A204.1 (cell line): ENCODE data around the gene PKD2.
"Not testable (repeated sequence)": the region's sequence is repeated elsewhere in the genome, so short reads cannot be mapped to it uniquely, and the experiment has no call there.

Experiments
- FAIRE-seq: peaks from 2 replicates; lab custom pipeline; 2012; peaks lifted over from hg19 to GRCh38; lab: Jason Lieb, UNC

The PKD2 gene

DNA sequence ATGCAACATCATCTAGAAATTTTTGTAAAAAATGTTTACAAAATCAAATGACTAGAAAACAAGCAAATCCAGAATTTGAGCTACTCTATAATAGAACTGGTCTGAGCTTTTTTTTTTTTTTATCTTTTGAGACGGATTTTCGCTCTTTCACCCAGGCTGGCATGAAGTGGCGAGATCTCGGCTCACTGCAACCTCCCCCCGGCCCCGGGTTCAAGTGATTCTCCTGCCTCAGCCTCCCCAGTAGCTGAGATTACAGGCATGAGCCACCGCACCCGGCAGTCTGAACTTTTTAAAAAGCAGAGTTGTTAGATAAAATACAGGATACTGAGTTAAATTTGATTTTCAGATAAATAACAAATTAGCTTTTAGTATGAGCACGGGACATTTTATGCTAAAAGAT lies 20.9 kb upstream of the PKD2 start:
- FAIRE-seq, result no peak

DNA sequence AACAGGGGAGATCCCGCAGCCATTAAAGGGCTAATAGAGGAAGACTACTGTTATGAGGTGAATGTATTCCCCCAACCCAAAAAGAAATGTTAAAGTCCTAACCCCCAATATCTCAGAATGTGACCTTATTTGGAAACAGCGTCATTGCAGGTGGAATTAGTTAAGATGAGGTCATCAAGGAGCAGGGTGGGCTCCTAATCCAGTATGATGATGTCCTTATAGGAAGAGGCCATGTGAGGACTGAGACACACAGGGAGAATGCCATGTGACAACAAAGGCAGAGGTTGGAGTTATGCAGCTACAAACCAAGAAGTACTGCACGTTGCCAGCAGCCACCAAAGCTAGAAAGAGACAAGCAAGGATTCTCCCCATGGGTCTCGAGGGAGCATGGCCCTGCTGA lies 17.7 kb upstream of the PKD2 start:
- no peak for FAIRE-seq

- no peak for FAIRE-seq
Measured at GRCh38 chr4:87995435-87995834, 12.0 kb upstream of the PKD2 start.

- not testable (repeated sequence) for FAIRE-seq
Measured at GRCh38 chr4:87999191-87999691, 8.2 kb upstream of the PKD2 start.

DNA sequence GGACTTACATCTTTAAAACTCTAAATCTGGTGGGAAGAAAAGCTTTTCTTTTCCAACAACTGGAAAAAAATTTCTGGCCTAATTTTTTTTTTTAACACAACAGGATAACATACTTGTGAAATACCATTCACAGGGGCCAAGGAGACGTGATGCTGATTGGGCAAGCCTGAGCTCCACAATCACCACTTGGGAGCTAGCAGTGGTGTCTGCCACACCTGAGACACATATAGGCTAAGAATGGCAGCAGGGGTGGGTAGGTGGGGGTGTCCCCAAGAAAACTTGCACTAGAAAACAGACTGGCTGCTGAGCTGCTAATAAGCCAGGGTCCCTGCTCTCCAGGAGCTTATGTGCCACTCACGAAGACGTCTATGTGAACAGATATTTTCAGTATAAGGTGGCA lies 5.6 kb upstream of the PKD2 start:
- no peak for FAIRE-seq

DNA sequence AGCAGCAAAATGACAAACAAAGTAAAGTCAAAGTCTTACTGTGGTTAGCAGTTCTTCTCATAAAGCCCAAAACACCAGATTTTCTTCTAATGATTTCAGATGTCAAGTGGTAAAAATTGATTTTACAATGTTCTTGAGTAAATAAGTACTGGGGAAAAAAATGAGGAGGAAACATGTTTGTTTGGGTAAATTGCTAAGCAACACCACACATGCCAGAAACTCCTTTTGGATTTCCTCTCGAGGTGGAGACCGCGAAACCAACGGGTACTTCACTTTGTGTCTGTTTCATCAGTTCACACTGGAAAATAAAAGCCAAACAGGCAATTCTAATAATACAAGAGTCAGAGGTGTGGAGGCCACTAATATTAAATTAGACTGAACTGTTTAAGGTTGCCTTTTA lies 4.6 kb upstream of the PKD2 start:
- no peak for FAIRE-seq

DNA sequence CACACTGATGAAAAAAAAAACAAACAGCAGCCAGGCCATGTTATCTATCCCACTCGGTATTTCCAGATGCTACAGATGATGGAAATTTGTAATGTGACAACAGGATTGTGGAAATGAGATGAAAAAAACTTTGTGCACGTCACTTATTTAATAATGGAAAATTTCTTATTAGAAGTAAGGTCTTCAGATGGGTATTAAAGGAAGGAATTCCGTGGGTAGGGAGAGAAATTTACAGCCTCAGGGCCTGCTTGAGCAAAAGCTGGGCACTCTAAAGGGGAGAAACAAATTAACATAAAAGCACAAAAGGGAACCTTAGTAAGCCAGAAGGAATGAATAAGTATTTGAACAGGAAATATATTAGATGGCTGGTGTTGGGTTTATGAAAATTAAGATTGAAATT lies 4.2 kb upstream of the PKD2 start:
- no peak for FAIRE-seq

DNA sequence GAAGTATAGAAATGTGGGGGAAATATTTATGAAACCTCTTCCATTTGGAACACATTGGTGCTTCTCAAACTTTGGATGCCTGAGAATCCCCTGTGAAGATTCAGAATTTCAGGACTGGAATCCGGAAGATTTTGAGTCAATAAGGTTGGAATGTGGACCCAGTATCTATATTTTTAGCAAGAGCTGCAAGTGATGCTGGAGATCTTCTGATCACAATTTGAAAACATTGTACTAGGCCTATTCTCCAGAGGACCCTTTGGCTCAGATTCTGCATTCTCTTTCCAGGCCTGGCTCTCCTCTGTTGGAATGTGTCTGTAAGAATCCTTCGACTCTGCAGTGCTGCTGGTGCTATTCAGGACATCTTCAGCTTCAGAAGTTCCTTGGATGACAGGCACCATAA lies 2.4 kb upstream of the PKD2 start:
- FAIRE-seq, result no peak

DNA sequence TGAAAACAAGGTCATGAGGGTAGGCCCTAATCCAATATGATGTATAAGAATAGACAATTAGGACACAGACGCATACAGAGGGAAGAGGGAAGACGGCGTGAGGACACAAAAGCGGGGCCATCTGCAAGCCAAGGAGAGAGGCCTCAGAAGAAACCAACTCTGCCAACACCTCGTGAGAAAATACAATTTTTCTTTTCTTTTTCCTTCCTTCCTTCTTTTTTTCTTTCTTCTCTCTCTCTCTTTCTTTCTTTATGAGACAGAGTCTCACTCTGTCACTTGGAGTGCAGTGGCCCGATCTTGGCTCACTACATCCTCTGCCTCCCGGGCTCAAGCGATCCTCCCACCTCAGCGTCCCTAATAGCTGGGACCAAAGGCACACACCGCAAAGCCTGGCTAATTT lies 1.5 kb upstream of the PKD2 start:
- no peak for FAIRE-seq

DNA sequence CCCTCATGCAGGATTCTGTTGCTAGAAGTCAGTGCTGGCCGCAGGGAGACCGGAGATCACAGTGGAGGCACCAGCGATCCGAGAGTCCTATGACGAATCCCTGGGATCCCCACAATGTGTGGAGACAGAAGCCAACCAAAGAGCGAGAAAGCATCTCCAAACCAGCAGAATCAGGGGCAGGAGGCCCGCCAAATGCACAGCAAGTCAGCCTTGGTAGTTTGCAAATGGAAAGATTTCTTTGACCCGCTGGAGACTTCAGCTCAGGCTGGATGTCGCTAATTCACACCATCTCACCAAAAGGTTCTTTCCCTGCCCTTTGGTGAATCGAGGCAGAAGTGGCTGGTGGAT lies 505 bp upstream of the PKD2 start:
- no peak for FAIRE-seq

DNA sequence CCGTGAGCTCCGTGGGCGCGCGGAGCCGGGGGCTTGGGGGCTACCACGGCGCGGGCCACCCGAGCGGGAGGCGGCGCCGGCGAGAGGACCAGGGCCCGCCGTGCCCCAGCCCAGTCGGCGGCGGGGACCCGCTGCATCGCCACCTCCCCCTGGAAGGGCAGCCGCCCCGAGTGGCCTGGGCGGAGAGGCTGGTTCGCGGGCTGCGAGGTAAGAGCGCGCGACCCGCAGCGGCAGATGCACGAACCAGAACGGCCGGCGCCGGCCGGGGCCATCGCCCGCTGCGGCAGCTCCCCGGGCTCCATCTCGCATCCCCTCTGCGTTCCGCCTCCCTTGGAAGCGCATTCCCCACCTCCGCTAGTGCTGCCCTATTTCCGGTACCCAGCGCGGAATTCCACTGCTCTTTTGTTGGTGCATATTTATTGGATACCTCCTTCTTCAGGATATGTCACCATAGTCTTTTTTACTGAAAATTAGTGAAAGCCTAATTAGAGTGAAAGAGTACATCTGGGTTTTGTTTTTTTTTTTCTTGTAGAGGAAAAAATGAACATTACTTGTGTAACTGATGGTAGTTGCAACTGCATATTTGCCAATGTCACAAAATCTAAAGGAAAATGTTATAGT lies 797 bp downstream of the PKD2 start:
- FAIRE-seq, result no peak

DNA sequence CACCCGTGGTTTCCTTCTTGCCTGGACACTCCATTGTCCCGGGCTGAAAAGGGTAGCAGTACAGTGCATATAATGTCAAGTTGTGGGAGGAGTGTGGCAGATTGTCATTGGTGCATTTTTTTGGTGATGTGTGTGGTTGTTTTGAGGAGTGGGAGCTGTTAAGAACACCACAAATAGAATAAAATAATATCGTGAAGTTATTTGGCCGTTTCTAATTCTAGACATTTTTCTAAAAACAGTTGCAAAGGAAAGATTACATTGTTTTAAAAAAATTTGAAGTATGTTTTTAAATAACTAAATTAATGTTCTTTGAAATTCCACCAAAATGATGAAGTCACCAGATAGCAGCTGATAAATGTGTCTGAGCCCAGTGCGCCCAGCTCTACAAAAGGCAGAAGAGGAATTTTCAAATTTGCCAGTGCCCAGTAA lies 1.3 kb downstream of the PKD2 start:
- FAIRE-seq, result no peak

DNA sequence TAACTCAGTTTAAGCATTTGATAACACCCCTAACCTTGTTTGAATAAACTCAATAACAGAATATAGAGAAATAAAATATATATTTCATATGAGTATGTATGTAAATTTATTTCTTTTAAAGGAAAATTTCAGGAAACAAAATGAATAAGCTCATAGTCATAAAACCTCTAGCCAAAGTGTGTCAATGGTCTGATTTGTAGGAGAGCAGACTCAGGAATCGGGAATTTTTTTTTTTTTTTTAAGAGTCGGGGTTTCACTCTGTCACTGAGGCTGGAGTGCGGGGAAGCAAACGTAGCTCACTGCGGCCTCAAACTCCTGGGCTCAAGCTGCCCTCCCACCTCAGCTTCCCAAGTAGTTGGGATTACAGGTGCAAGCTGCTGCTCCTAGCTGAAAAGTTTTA lies 2.4 kb downstream of the PKD2 start:
- no peak for FAIRE-seq

GRCh38 chr4:88010966-88011365 lies 3.5 kb downstream of the PKD2 start:
- FAIRE-seq, result no peak

- FAIRE-seq, result no peak
Measured at GRCh38 chr4:88012647-88013046, 5.2 kb downstream of the PKD2 start.

GRCh38 chr4:88014386-88014905 lies 7.0 kb downstream of the PKD2 start:
- no peak for FAIRE-seq

- FAIRE-seq, result no peak
Measured at GRCh38 chr4:88015659-88016295, 8.3 kb downstream of the PKD2 start.

GRCh38 chr4:88017516-88018297 lies 10.3 kb downstream of the PKD2 start:
- no peak for FAIRE-seq

- no peak for FAIRE-seq
Measured at GRCh38 chr4:88018466-88018865, 11.0 kb downstream of the PKD2 start.

DNA sequence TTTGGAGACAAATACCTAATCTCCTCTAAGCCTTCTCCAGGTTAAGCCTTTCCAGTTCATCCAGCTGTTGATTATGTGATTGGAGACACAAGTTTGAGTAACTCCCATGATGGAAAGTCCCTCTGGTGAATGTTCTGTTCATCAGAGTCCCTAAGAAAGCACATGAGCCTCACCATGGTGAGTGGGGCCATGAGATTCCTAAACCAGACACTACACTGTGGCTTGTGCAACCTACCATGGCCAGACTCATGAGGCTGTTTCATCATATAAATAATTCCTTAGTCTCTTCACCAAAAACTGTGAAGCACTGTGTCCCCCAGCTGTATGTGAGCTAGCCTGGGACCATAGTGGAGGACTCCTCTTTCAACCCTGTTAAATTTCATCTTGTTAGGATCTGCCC lies 14.4 kb downstream of the PKD2 start:
- no peak for FAIRE-seq

GRCh38 chr4:88022289-88022688 lies 14.9 kb downstream of the PKD2 start:
- no peak for FAIRE-seq

- not testable (repeated sequence) for FAIRE-seq
Measured at GRCh38 chr4:88025868-88026661, 18.6 kb downstream of the PKD2 start.
